Ascending aorta (tissue), 2 donors: Measurements from ENCODE around the gene ADGRA3. TPM values are rescaled to one million over a fixed set of nuclear protein-coding genes. Genes with fewer than 3 reads are reported as not detected.

Source experiments
- DNase-seq, 2 donors: peaks; one replicate each; pipeline ENCODE4 v3.0.0-alpha.2; 2019; ENCODE audit warnings: low spot score in 2 of 2
- H3K27ac ChIP-seq, 2 donors: fragments of 200-600 bp; sonication (generic); one replicate each; pipeline ENCODE4 v1.5.1; 2016 to 2017; ENCODE audit warnings: mild to moderate bottlenecking in 1 of 2
- H3K27me3 ChIP-seq: fragments of 200-600 bp; sonication (generic); one replicate; pipeline ENCODE4 v1.5.1; 2017
- H3K36me3 ChIP-seq, 2 donors: fragments of 200-600 bp; sonication (generic); one replicate each; pipeline ENCODE4 v1.5.1; 2016
- H3K4me1 ChIP-seq, 2 donors: fragments of 200-600 bp; sonication (generic); one replicate each; pipeline ENCODE4 v1.5.1; 2016 to 2017; ENCODE audit warnings: mild to moderate bottlenecking in 1 of 2
- H3K4me3 ChIP-seq, 2 donors: fragments of 200-600 bp; sonication (generic); one replicate each; pipeline ENCODE4 v1.5.1; 2016 to 2017; ENCODE audit warnings: mild to moderate bottlenecking in 1 of 2
- H3K9me3 ChIP-seq, 2 donors: fragments of 200-600 bp; sonication (generic); one replicate each; pipeline ENCODE4 v1.5.1; 2016
- CTCF ChIP-seq, 3 experiments: fragments of 200-600 bp in 2 of 3; fragments of 450-650 bp in 1 of 3; sonication (generic) in 2 of 3; IDR thresholded peaks; one replicate each; pipeline ENCODE4 v1.5.1; 2016 to 2019; ENCODE audit warnings: antibody characterized with exemption in 3 of 3, mild to moderate bottlenecking in 1 of 3, moderate library complexity in 1 of 3
- intact Hi-C: fragments of 100-400 bp; cut with DNase I; formaldehyde crosslinking; loops from one replicate; pipeline ENCODE4 v1.15.1; 2023
- total RNA-seq: library from RNA; depleted of rRNA; stranded (reverse); fragments of >200 nt; gene quantifications from one replicate; pipeline ENCODE4 v1.1.0, GENCODE V29; 2016

Gene ADGRA3
- total RNA-seq, 1 donor from 2014 or later: 2.2 TPM

GRCh38 chr4:22493523-22493922 is 22.3 kb downstream of the ADGRA3 start:
- Histone ChIP-seq H3K27me3 (no peaks in the 10 kb centered on the region), H3K4me1 (no peaks in the 10 kb centered on the region), H3K4me3 (no peak overlapping the region), H3K36me3 (no peaks in the 10 kb centered on the region), H3K9me3 (no peaks in the 10 kb centered on the region), H3K27ac (no peak overlapping the region)
- no peak for TF ChIP-seq CTCF (IDR thresholded peaks at IDR 0.05)
- no peak for DNase-seq
- intact Hi-C loops: no loop called here

GRCh38 chr4:22492987-22493386 is 22.9 kb downstream of the ADGRA3 start:
- Histone ChIP-seq H3K27me3 (no peaks in the 10 kb centered on the region), H3K4me1 (no peaks in the 10 kb centered on the region), H3K36me3 (no peaks in the 10 kb centered on the region), H3K4me3 (no peak overlapping the region), H3K9me3 (no peaks in the 10 kb centered on the region), H3K27ac (no peak overlapping the region)
- no peak for DNase-seq
- intact Hi-C loops: no loop called here
- TF ChIP-seq CTCF (IDR thresholded peaks at IDR 0.05): no peak

- no peaks in the 10 kb centered on the region for H3K27me3 ChIP-seq
- TF ChIP-seq CTCF (IDR thresholded peaks at IDR 0.05): no peak
- DNase-seq: no peak
- H3K36me3 ChIP-seq: no peaks in the 10 kb centered on the region
- no peaks in the 10 kb centered on the region for H3K4me1 ChIP-seq
- H3K4me3 ChIP-seq: no peak overlapping the region
- no peak overlapping the region for H3K27ac ChIP-seq
- H3K9me3 ChIP-seq: no peaks in the 10 kb centered on the region
- intact Hi-C loops: no loop called here
These were observed 23.9 kb downstream of the ADGRA3 start for GRCh38 chr4:22491939-22492338.

GRCh38 chr4:22490718-22491315 is 25.0 kb downstream of the ADGRA3 start:
- no peaks in the 10 kb centered on the region for H3K9me3 ChIP-seq
- DNase-seq: no peak
- peaks cover 0 to 2% of the 10 kb centered on the region in 2 donors for H3K4me1 ChIP-seq
- no peak overlapping the region for H3K27ac ChIP-seq
- intact Hi-C loops: no loop called here
- H3K4me3 ChIP-seq: no peak overlapping the region
- H3K36me3 ChIP-seq: no peaks in the 10 kb centered on the region
- no peaks in the 10 kb centered on the region for H3K27me3 ChIP-seq
- TF ChIP-seq CTCF (IDR thresholded peaks at IDR 0.05): no peak

- no peak for DNase-seq
- Histone ChIP-seq H3K4me3 (no peak overlapping the region), H3K27me3 (no peaks in the 10 kb centered on the region), H3K9me3 (no peaks in the 10 kb centered on the region), H3K4me1 (peaks cover 0 to 3% of the 10 kb centered on the region in 2 donors), H3K36me3 (no peaks in the 10 kb centered on the region), H3K27ac (no peak overlapping the region)
- TF ChIP-seq CTCF (IDR thresholded peaks at IDR 0.05): no peak
- intact Hi-C loops: no loop called here
These were observed 27.8 kb downstream of the ADGRA3 start for GRCh38 chr4:22488106-22488505.

GRCh38 chr4:22487328-22487727 is 28.5 kb downstream of the ADGRA3 start:
- Histone ChIP-seq H3K36me3 (no peaks in the 10 kb centered on the region), H3K9me3 (no peaks in the 10 kb centered on the region), H3K27me3 (no peaks in the 10 kb centered on the region), H3K4me3 (no peak overlapping the region), H3K27ac (no peak overlapping the region), H3K4me1 (peaks cover 0 to 3% of the 10 kb centered on the region in 2 donors)
- TF ChIP-seq CTCF (IDR thresholded peaks at IDR 0.05): no peak
- DNase-seq: no peak
- intact Hi-C loops: no loop called here
